ENCODE data around the gene MYO1H. TPM values are rescaled to one million over a fixed set of nuclear protein-coding genes. Genes with fewer than 3 reads are reported as not detected.

MYO1H gene
- total RNA-seq, 4 donors from 2014 or later: not detected

DNA sequence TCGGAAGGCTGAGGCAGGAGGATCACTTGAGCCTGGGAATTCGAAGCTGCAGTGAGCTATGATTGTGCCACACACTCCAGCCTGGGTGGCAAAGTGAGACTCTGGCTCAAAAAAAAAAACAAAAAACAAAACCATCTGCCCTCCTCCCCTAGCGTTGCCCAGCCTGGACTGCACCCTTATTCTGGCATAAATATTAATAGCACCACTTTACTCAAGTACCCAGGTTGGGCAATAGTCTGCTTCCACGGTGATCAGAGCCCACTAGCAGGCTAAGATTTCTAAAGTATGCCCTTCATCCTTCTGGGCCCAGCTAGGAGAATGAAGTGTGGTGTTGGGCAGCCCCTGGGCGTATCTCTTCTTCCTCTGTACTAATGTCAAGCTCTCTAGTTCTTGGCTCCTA is 96.1 kb downstream of the MYO1H start:
- DNase-seq: no peak
- Histone ChIP-seq H3K27me3 (no peaks in the 10 kb centered on the region), H3K36me3 (no peaks in the 10 kb centered on the region), H3K4me3 (no peak overlapping the region), H3K27ac (peak overlapping the region in 1 of 2 donors; percentile 55), H3K4me1 (no peaks in the 10 kb centered on the region), H3K9me3 (no peaks in the 10 kb centered on the region)
- intact Hi-C loops (cut with DNase I; ENCODE audit: low total_unique reads): no loop called here
- TF ChIP-seq, protein P1, sequence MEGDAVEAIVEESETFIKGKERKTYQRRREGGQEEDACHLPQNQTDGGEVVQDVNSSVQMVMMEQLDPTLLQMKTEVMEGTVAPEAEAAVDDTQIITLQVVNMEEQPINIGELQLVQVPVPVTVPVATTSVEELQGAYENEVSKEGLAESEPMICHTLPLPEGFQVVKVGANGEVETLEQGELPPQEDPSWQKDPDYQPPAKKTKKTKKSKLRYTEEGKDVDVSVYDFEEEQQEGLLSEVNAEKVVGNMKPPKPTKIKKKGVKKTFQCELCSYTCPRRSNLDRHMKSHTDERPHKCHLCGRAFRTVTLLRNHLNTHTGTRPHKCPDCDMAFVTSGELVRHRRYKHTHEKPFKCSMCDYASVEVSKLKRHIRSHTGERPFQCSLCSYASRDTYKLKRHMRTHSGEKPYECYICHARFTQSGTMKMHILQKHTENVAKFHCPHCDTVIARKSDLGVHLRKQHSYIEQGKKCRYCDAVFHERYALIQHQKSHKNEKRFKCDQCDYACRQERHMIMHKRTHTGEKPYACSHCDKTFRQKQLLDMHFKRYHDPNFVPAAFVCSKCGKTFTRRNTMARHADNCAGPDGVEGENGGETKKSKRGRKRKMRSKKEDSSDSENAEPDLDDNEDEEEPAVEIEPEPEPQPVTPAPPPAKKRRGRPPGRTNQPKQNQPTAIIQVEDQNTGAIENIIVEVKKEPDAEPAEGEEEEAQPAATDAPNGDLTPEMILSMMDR (IDR thresholded peaks at IDR 0.05): no peak
- TF ChIP-seq POLR2A (IDR thresholded peaks at IDR 0.05): no peak

DNA sequence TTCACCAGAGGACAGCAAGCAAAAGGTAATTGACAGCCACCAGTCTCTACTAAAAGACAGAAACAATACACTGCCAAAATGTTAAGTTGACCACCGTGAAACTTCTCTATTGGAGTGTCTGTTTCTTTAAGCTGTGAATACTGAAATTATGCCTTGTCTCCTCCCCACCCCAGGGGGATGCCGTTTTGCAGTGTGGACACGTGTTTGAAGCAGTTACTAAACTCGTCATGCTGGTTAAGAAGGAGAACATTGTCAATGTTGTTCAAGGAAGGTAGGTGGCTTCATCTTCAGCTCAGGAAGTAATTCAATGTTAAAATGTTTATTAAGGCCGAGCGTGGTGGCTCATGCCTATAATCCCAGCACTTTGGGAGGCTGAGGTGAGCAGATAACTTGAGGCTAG is 96.6 kb downstream of the MYO1H start:
- H3K27ac ChIP-seq: peak overlapping the region in 1 of 2 donors; percentile 55
- no peak for DNase-seq

DNA sequence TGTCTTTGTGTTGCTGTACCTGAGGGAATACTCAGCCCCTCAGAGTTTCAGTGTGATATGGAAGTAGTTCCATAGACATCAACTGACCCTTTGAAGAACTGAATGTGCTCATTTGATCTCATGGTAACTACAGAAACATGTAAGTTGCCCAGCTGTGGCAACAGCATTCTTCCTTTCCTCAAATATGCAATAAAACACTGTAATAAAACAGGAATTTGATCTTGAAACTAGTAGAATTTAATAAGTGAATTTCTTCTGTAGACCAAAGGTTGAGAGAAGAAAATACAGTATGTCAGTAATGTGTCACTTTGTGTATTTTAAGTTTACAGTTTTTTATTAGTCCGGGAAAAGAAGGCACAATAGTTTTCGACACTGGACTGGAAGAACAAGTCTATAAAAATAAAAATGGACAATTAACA is 97.5 kb downstream of the MYO1H start:
- H3K4me3 ChIP-seq: no peak overlapping the region
- no peak for TF ChIP-seq POLR2A (IDR thresholded peaks at IDR 0.05)
- TF ChIP-seq, protein P1 (IDR thresholded peaks at IDR 0.05): no peak
- intact Hi-C loops (cut with DNase I; ENCODE audit: low total_unique reads): no loop called here
- H3K9me3 ChIP-seq: no peaks in the 10 kb centered on the region
- no peaks in the 10 kb centered on the region for H3K27me3 ChIP-seq
- no peaks in the 10 kb centered on the region for H3K4me1 ChIP-seq
- no peak for DNase-seq
- H3K27ac ChIP-seq: peak overlapping the region in 1 of 2 donors; percentile 55
- no peaks in the 10 kb centered on the region for H3K36me3 ChIP-seq

More for the DNA sequence above, 96.6 kb downstream of the MYO1H start:
- Histone ChIP-seq H3K27me3 (no peaks in the 10 kb centered on the region), H3K4me3 (no peak overlapping the region), H3K36me3 (no peaks in the 10 kb centered on the region), H3K9me3 (no peaks in the 10 kb centered on the region), H3K4me1 (no peaks in the 10 kb centered on the region)
- intact Hi-C loops (cut with DNase I; ENCODE audit: low total_unique reads): no loop called here
- TF ChIP-seq, protein P1 (IDR thresholded peaks at IDR 0.05): no peak
- no peak for TF ChIP-seq POLR2A (IDR thresholded peaks at IDR 0.05)

DNA sequence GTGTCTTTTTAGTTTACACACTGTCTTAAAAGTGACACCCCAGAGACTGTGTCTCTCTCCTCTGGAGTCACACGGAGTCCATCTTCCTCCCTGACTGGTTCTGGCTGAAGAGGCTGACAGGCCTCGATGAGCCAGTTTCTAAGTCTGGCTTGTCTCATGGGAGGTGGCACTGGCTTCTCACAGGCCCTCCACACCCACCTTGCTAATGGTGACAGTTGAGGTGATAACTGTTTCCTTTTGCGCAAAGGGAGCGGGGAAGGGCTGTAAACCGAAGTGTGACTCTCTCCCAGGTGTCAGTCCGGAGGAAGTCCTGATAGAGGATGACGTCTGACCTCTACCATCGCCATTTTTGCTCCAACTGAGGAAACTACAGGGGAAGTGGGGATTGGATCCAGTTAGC is 99.2 kb downstream of the MYO1H start:
- no peak for DNase-seq
- Histone ChIP-seq H3K27ac (no peak overlapping the region), H3K9me3 (no peaks in the 10 kb centered on the region), H3K36me3 (no peaks in the 10 kb centered on the region), H3K4me1 (peaks cover 0 to under 1% of the 10 kb centered on the region in 2 donors), H3K27me3 (no peaks in the 10 kb centered on the region), H3K4me3 (no peak overlapping the region)
- intact Hi-C loops (cut with DNase I; ENCODE audit: low total_unique reads): no loop called here
- TF ChIP-seq, protein P1 (IDR thresholded peaks at IDR 0.05): no peak
- TF ChIP-seq POLR2A (IDR thresholded peaks at IDR 0.05): no peak

DNA sequence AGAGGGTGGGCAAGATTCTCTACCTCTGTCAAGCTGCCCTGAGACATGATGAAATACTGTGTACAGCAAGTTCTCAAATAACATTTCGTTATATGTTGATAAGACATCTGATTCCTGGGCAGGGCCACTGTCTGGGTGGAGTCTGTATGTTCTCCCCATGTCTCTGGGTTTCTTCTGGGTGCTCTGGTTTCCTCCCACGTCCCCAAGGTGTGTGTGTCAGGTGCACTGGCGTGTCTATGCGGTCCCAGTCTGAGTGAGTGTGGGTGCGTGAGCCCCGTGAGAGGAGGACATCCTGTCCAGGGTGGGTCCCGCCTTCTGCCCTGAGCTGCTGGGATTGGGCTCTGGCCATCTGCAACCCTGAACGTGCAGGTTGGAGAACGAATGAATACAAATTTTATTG is 99.8 kb downstream of the MYO1H start:
- no peaks in the 10 kb centered on the region for H3K36me3 ChIP-seq
- intact Hi-C loops (cut with DNase I; ENCODE audit: low total_unique reads): no loop called here

More for the DNA sequence above, 99.8 kb downstream of the MYO1H start:
- no peak overlapping the region for H3K4me3 ChIP-seq
- DNase-seq: no peak
- H3K9me3 ChIP-seq: no peaks in the 10 kb centered on the region
- H3K27me3 ChIP-seq: no peaks in the 10 kb centered on the region
- peaks cover 0 to 4% of the 10 kb centered on the region in 2 donors for H3K4me1 ChIP-seq
- no peak overlapping the region for H3K27ac ChIP-seq
- no peak for TF ChIP-seq POLR2A (IDR thresholded peaks at IDR 0.05)
- TF ChIP-seq, protein P1 (IDR thresholded peaks at IDR 0.05): no peak

All from uterus (tissue), 4 donors.